ENCODE measurements around the gene LUC7L2. TPM values are rescaled to one million over a fixed set of nuclear protein-coding genes. Genes with fewer than 3 reads are reported as not detected.

LUC7L2 gene
- total and polyA plus RNA-seq, 2 donors (not counting 1 experiment from before 2014, with no cell fraction given), result 26.5 to 142 TPM

DNA sequence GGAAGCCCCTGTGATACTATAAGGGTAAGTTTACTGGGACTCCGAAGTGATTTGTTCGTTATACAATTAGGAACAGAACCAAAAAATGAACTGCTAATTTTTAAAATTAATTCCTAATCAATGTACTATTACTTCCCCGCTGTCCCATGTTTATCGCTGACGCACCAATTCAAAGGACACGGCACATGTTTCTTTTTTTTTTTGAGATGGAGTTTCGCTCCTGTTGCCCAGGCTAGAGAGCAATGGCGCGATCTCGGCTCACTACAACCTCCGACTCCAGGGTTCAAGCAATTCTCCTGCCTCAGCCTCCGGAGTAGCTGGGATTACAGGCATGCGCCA is 20.0 kb upstream of the LUC7L2 start:
- Histone ChIP-seq H3K36me3 (replicated peaks in 1 of 2; ENCODE audit: control extremely low read depth in 1 of 2, control insufficient read depth in 1 of 2, extremely low read depth in 1 of 2, insufficient read depth in 2 of 2, low read length in 1 of 2) (no peaks in the 10 kb centered on the region), H3K4me1 (ENCODE audit: control insufficient read depth in 2 of 2, insufficient read depth in 2 of 2, low read length in 2 of 2) (peaks cover 10 to 23% of the 10 kb centered on the region in 2 donors), H3K4me3 (ENCODE audit: control extremely low read depth in 1 of 5, extremely low read depth in 1 of 5, insufficient read depth in 1 of 5, low read depth in 2 of 5, low read length in 4 of 5) (peak overlapping the region in 4 of 5 experiments; percentile 73 to 99 (median 90)), H3K9me3 (ENCODE audit: control extremely low read depth in 1 of 3, control insufficient read depth in 2 of 3, insufficient read depth in 1 of 3, low read length in 2 of 3) (peaks cover 0 to 10% (median 0%) of the 10 kb centered on the region in 3 donors), H3K4me2 (replicated peaks; ENCODE audit: low read depth, low read length, poor library complexity, severe bottlenecking) (peak overlapping the region; percentile 74), H3K9ac (ENCODE audit: low read length) (peak overlapping the region; percentile 77), H2AFZ (ENCODE audit: insufficient read depth, low read depth, low read length, poor library complexity, severe bottlenecking) (peak overlapping the region; percentile 83), H3K79me2 (ENCODE audit: control insufficient read depth, insufficient read depth, low read length) (peaks cover 23% of the 10 kb centered on the region), H3K27ac (ENCODE audit: low read length in 2 of 2) (peak overlapping the region; percentile 97 to 98), H3K27me3 (replicated peaks in 1 of 4; ENCODE audit: control extremely low read depth in 1 of 4, control insufficient read depth in 3 of 4, insufficient read depth in 4 of 4, low read length in 3 of 4) (no peaks in the 10 kb centered on the region), H4K20me1 (ENCODE audit: control insufficient read depth, insufficient read depth, low read length, poor library complexity, severe bottlenecking) (no peaks in the 10 kb centered on the region)
- TF ChIP-seq, protein P1, sequence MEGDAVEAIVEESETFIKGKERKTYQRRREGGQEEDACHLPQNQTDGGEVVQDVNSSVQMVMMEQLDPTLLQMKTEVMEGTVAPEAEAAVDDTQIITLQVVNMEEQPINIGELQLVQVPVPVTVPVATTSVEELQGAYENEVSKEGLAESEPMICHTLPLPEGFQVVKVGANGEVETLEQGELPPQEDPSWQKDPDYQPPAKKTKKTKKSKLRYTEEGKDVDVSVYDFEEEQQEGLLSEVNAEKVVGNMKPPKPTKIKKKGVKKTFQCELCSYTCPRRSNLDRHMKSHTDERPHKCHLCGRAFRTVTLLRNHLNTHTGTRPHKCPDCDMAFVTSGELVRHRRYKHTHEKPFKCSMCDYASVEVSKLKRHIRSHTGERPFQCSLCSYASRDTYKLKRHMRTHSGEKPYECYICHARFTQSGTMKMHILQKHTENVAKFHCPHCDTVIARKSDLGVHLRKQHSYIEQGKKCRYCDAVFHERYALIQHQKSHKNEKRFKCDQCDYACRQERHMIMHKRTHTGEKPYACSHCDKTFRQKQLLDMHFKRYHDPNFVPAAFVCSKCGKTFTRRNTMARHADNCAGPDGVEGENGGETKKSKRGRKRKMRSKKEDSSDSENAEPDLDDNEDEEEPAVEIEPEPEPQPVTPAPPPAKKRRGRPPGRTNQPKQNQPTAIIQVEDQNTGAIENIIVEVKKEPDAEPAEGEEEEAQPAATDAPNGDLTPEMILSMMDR (IDR thresholded peaks at IDR 0.05), result no peak
- Mint-ChIP-seq H3K27me3 (peaks cover 6% of the 10 kb centered on the region), H3K27ac (peak overlapping the region; percentile 100), H3K4me3 (peak overlapping the region; percentile 96), H3K9me3 (ENCODE audit: insufficient read depth) (no peaks in the 10 kb centered on the region), H3K4me1 (peaks cover 26% of the 10 kb centered on the region)
- intact Hi-C loops (cut with micrococcal nuclease), result loop anchor here (1.0 to 10.0 kb wide), 9 partner anchors 20 to 1335 kb away; partner anchors contain the start of genes ADCK2, KDM7A, LUC7L2 and PARP12
- DNase-seq (peak; percentile 34), ATAC-seq (ENCODE audit: low read depth) (no peak)
- CTCF ChIA-PET, result interaction anchor here (0.7 to 2.6 kb wide), 4 partner anchors 20 to 1672 kb away, joined by 3 to 16 read pairs (median 4); partner anchors contain the start of gene LUC7L2
- WGBS (ENCODE audit: insufficient coverage), result 80% methylated on average over 9 of the region's 13 CpGs
- POLR2A ChIA-PET, result interaction anchor here (0.8 to 2.2 kb wide), 4 partner anchors 20 to 245 kb away, joined by 3 to 28 read pairs (median 4); partner anchors contain the start of gene LUC7L2

GRCh38 chr7:139340037-139340807 is 19.5 kb upstream of the LUC7L2 start:
- ATAC-seq (ENCODE audit: low read depth) (peak; percentile 77), DNase-seq (peak; percentile 100)
- Histone ChIP-seq H3K4me2 (replicated peaks; ENCODE audit: low read depth, low read length, poor library complexity, severe bottlenecking) (peak overlapping the region; percentile 74), H3K36me3 (replicated peaks in 1 of 2; ENCODE audit: control extremely low read depth in 1 of 2, control insufficient read depth in 1 of 2, extremely low read depth in 1 of 2, insufficient read depth in 2 of 2, low read length in 1 of 2) (peaks cover 0 to 1% of the 10 kb centered on the region in 2 experiments), H3K9ac (ENCODE audit: low read length) (peak overlapping the region; percentile 77), H2AFZ (ENCODE audit: insufficient read depth, low read depth, low read length, poor library complexity, severe bottlenecking) (peak overlapping the region; percentile 83), H3K9me3 (ENCODE audit: control extremely low read depth in 1 of 3, control insufficient read depth in 2 of 3, insufficient read depth in 1 of 3, low read length in 2 of 3) (peaks cover 0 to 10% (median 0%) of the 10 kb centered on the region in 3 donors), H3K27me3 (replicated peaks in 1 of 4; ENCODE audit: control extremely low read depth in 1 of 4, control insufficient read depth in 3 of 4, insufficient read depth in 4 of 4, low read length in 3 of 4) (no peaks in the 10 kb centered on the region), H4K20me1 (ENCODE audit: control insufficient read depth, insufficient read depth, low read length, poor library complexity, severe bottlenecking) (no peaks in the 10 kb centered on the region), H3K4me1 (ENCODE audit: control insufficient read depth in 2 of 2, insufficient read depth in 2 of 2, low read length in 2 of 2) (peaks cover 10 to 23% of the 10 kb centered on the region in 2 donors), H3K27ac (ENCODE audit: low read length in 2 of 2) (peak overlapping the region; percentile 97 to 98), H3K4me3 (ENCODE audit: control extremely low read depth in 1 of 5, extremely low read depth in 1 of 5, insufficient read depth in 1 of 5, low read depth in 2 of 5, low read length in 4 of 5) (peak overlapping the region; percentile 73 to 99 (median 94)), H3K79me2 (ENCODE audit: control insufficient read depth, insufficient read depth, low read length) (peaks cover 27% of the 10 kb centered on the region)
- intact Hi-C loops (cut with micrococcal nuclease), result loop anchor here (1.0 to 10.0 kb wide), 9 partner anchors 19 to 1335 kb away; partner anchors contain the start of genes ADCK2, KDM7A, LUC7L2 and PARP12
- POLR2A ChIA-PET, result interaction anchor here (0.6 to 2.2 kb wide), 6 partner anchors 19 to 245 kb away, joined by 3 to 28 read pairs (median 4); partner anchors contain the start of genes LUC7L2 and UBN2
- WGBS (ENCODE audit: insufficient coverage), result 2% methylated on average over 61 of the region's 66 CpGs
- peaks cover 30% of the 10 kb centered on the region for H3K4me1 Mint-ChIP-seq
- peak overlapping the region; percentile 96 for H3K4me3 Mint-ChIP-seq
- CTCF ChIA-PET, result interaction anchor here (0.6 to 2.6 kb wide), 6 partner anchors 9 to 108 kb away, joined by 3 to 16 read pairs (median 4); partner anchors contain the start of gene LUC7L2
- peaks cover 5% of the 10 kb centered on the region for H3K27me3 Mint-ChIP-seq
- peak overlapping the region; percentile 100 for H3K27ac Mint-ChIP-seq
- H3K9me3 Mint-ChIP-seq (ENCODE audit: insufficient read depth), result no peaks in the 10 kb centered on the region
- TF ChIP-seq EZH2 (IDR thresholded peaks at IDR 0.05; ENCODE audit: borderline replicate concordance, insufficient read depth, low read depth, low read length, poor library complexity, severe bottlenecking), result no peak
- TF ChIP-seq, protein P1 (IDR thresholded peaks at IDR 0.05), result peak; percentile 67

All from B cell (primary cell).